Measurements from ENCODE around the gene MYH13.

Gene MYH13

GRCh38 chr17:10285896-10286295, 86.9 kb downstream of the MYH13 start:
- DNase-seq (ENCODE audit: low read depth in 1 of 2, low spot score in 1 of 2) = no peak
- in situ Hi-C loops (cut with HindIII; ENCODE audit: low pct_unique_long_range_greater_than_20kb, low sequenced_read_pairs) = no loop called here

GRCh38 chr17:10280068-10280467, 92.7 kb downstream of the MYH13 start:
- TF ChIP-seq JUND (IDR thresholded peaks at IDR 0.05; ENCODE audit: low read depth) = no peak
- in situ Hi-C loops (cut with HindIII; ENCODE audit: low pct_unique_long_range_greater_than_20kb, low sequenced_read_pairs) = no loop called here
- no peak for DNase-seq (ENCODE audit: low read depth in 1 of 2, low spot score in 1 of 2)

More at GRCh38 chr17:10285896-10286295, 86.9 kb downstream of the MYH13 start:
- TF ChIP-seq JUND (IDR thresholded peaks at IDR 0.05; ENCODE audit: low read depth) = no peak

GRCh38 chr17:10278218-10278617, 94.6 kb downstream of the MYH13 start:
- no peak for TF ChIP-seq JUND (IDR thresholded peaks at IDR 0.05; ENCODE audit: low read depth)
- in situ Hi-C loops (cut with HindIII; ENCODE audit: low pct_unique_long_range_greater_than_20kb, low sequenced_read_pairs) = no loop called here
- no peak for DNase-seq (ENCODE audit: low read depth in 1 of 2, low spot score in 1 of 2)

GRCh38 chr17:10276436-10276835, 96.4 kb downstream of the MYH13 start:
- TF ChIP-seq JUND (IDR thresholded peaks at IDR 0.05; ENCODE audit: low read depth) = no peak
- in situ Hi-C loops (cut with HindIII; ENCODE audit: low pct_unique_long_range_greater_than_20kb, low sequenced_read_pairs) = no loop called here

GRCh38 chr17:10275418-10275817, 97.4 kb downstream of the MYH13 start:
- no peak for DNase-seq (ENCODE audit: low read depth in 1 of 2, low spot score in 1 of 2)
- in situ Hi-C loops (cut with HindIII; ENCODE audit: low pct_unique_long_range_greater_than_20kb, low sequenced_read_pairs) = no loop called here
- TF ChIP-seq JUND (IDR thresholded peaks at IDR 0.05; ENCODE audit: low read depth) = no peak

More at GRCh38 chr17:10276436-10276835, 96.4 kb downstream of the MYH13 start:
- no peak for DNase-seq (ENCODE audit: low read depth in 1 of 2, low spot score in 1 of 2)

- in situ Hi-C loops (cut with HindIII; ENCODE audit: low pct_unique_long_range_greater_than_20kb, low sequenced_read_pairs) = no loop called here
- DNase-seq (ENCODE audit: low read depth in 1 of 2, low spot score in 1 of 2) = no peak
- no peak for TF ChIP-seq JUND (IDR thresholded peaks at IDR 0.05; ENCODE audit: low read depth)
Measured at GRCh38 chr17:10271106-10271562, 101.7 kb downstream of the MYH13 start.

GRCh38 chr17:10270258-10270657, 102.5 kb downstream of the MYH13 start:
- TF ChIP-seq JUND (IDR thresholded peaks at IDR 0.05; ENCODE audit: low read depth) = no peak
- in situ Hi-C loops (cut with HindIII; ENCODE audit: low pct_unique_long_range_greater_than_20kb, low sequenced_read_pairs) = no loop called here
- no peak for DNase-seq (ENCODE audit: low read depth in 1 of 2, low spot score in 1 of 2)

DNA sequence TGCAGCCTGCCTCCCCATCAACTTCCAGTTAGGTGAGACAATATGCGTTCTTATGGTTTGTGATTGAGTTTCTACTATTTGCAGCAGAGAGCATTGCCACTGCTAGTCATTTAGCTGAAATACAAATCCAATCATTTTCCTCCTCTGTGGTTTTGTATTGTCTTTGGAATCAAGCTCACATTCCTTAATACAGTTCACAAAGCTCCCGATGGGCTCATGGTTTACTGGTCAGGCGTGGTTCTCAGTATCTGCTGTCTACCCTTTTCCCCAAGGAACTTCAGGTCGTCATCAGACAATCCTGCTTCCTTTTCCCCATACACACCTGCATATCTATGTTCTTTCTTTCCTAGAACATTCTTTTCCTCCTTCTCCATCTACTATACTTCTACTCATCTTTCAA, 104.8 kb downstream of the MYH13 start:
- no peak for DNase-seq (ENCODE audit: low read depth in 1 of 2, low spot score in 1 of 2)
- in situ Hi-C loops (cut with HindIII; ENCODE audit: low pct_unique_long_range_greater_than_20kb, low sequenced_read_pairs) = no loop called here
- no peak for TF ChIP-seq JUND (IDR thresholded peaks at IDR 0.05; ENCODE audit: low read depth)

GRCh38 chr17:10266296-10266876, 106.4 kb downstream of the MYH13 start:
- DNase-seq (ENCODE audit: low read depth in 1 of 2, low spot score in 1 of 2) = no peak
- TF ChIP-seq JUND (IDR thresholded peaks at IDR 0.05; ENCODE audit: low read depth) = no peak
- in situ Hi-C loops (cut with HindIII; ENCODE audit: low pct_unique_long_range_greater_than_20kb, low sequenced_read_pairs) = no loop called here

- in situ Hi-C loops (cut with HindIII; ENCODE audit: low pct_unique_long_range_greater_than_20kb, low sequenced_read_pairs) = no loop called here
- no peak for TF ChIP-seq JUND (IDR thresholded peaks at IDR 0.05; ENCODE audit: low read depth)
- DNase-seq (ENCODE audit: low read depth in 1 of 2, low spot score in 1 of 2) = no peak
Measured at GRCh38 chr17:10265100-10265810, 107.6 kb downstream of the MYH13 start.

GRCh38 chr17:10264051-10264450, 108.8 kb downstream of the MYH13 start:
- DNase-seq (ENCODE audit: low read depth in 1 of 2, low spot score in 1 of 2) = no peak
- in situ Hi-C loops (cut with HindIII; ENCODE audit: low pct_unique_long_range_greater_than_20kb, low sequenced_read_pairs) = no loop called here
- no peak for TF ChIP-seq JUND (IDR thresholded peaks at IDR 0.05; ENCODE audit: low read depth)

GRCh38 chr17:10262451-10262850, 110.4 kb downstream of the MYH13 start:
- no peak for TF ChIP-seq JUND (IDR thresholded peaks at IDR 0.05; ENCODE audit: low read depth)
- no peak for DNase-seq (ENCODE audit: low read depth in 1 of 2, low spot score in 1 of 2)
- in situ Hi-C loops (cut with HindIII; ENCODE audit: low pct_unique_long_range_greater_than_20kb, low sequenced_read_pairs) = no loop called here

DNA sequence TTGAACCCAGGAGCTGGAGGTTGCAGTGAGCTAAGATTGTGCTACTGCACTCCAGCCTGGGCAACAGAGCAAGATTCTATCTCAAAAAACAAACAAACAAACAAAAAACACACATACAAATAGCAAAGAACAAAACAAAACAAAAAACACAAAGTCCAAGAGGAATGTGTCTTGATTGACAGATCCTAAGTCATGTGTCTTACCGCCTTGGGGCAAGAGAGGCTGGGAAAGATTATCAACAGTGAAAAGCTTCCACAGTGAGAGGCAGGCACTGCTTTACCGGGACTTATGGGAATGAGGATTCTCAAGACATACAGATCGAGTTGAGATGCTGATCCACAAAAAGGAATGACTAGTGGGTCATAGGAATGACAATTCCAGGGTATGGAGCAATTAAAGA, 111.7 kb downstream of the MYH13 start:
- TF ChIP-seq JUND (IDR thresholded peaks at IDR 0.05; ENCODE audit: low read depth) = no peak
- in situ Hi-C loops (cut with HindIII; ENCODE audit: low pct_unique_long_range_greater_than_20kb, low sequenced_read_pairs) = no loop called here

More for the DNA sequence above, 111.7 kb downstream of the MYH13 start:
- DNase-seq (ENCODE audit: low read depth in 1 of 2, low spot score in 1 of 2) = no peak
